COLO668 (cell line): ENCODE results near the gene NEK9.
"Not testable (repeated sequence)": the region's sequence is repeated elsewhere in the genome, so short reads cannot be mapped to it uniquely, and the experiment has no call there.

ENCODE experiments used
- DNase-seq: peaks from one replicate; lab custom pipeline; 2025; ENCODE audit not compliant: unreplicated experiment; lab: John Stamatoyannopoulos, UW

The NEK9 gene

DNA sequence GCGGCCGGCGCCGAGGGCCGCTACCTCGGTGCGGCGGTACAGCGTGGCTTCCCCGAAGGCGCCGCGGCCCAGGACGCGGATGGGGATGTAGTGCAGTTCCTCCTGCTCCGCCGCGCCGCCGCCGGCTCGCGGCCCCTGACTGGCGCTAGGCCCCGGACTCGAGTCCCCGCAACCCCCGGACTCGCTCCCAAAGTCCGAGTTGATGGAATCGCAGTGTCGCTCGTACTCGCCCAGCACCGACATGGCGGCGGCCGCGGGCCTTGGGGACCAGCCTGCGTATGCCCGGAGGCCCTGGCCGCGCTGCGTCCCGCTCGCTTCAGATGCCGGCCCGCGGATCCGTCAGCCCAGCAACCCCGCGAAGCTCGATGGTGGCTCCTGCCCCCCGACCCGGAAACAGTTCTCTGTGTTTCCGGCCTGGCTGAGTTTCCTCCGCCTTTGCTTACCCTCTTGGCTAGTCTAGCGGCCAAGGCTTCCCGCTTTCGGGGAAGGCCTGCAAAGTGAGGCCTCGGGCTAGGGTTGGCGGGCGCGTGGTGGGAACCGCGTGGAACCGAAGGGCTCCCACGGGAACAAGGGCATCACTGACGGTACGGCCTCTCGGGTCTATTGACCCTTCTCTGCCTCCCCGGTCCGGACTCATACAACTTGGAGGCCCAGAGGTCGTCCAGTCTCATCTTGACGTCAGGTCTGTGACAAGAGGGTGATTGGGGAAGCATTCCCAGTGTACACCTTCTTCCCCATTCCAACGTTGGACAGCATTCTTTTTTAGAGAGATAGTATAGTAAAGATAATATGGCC, at the start of gene NEK9:
Gene NEK9, minus strand, starts transcription at position 370 of the 795 bp plus-strand sequence. Its CDS starts 127 bp downstream, at position 243.
- peak; percentile 91 for DNase-seq

DNA sequence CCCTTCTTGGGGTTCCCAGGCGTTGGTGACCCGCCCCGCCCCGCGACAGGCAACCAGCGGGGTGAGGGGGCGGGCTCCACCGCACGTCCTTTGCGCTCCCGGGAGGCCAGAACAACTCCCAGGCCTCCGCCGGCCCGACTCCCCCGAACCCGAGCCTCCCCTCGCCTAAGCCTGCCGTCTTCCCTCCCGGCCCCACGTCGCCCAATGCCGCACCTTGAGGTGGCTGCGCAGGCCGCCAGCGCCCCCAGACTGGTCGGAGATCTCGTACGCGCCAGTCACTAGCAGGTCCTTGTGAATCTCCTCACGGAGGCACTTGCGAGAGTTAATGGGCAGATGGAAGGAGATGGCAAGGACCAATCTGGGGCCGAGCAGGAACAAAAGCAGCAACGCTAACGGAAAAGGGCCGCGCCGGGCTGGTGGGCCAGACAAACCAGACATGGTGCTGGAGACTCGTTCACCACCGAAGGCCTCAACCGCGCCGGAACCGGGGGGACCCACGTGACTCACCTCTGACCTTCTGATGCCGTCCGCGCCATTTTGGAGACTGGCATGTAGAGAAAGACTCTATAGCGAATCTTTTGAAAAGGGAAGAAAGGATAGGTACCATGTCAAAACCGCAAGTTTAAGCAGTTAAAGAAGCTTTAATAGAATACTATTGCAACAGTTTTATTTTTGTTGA, 49.4 kb upstream of the NEK9 start, which contains the start of gene TMED10:
Gene TMED10, minus strand, starts transcription at position 471 of the 679 bp plus-strand sequence. Its CDS starts 33 bp downstream, at position 438.
- peak; percentile 94 for DNase-seq

DNA sequence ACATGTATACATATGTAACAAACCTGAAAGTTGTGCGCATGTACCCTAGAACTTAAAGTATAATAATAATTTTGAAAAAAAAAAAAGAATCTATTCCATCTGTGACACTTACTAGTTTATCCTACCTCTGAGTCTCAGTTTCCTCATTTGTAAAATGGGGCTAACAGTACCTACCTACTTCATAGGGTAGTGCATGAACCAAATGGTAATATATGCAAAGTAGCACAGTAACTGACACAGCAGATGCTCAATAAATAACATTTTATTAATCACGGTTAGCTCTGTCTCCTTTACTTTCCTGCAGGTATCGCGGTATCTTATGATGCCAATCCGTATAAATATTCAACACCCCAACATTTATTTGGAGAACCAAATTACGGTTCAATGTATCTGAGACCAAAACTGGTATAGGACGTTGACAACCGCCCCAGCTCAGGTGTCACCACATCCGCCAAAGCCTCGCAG, 48.9 kb upstream of the NEK9 start:
- DNase-seq, result no peak

DNA sequence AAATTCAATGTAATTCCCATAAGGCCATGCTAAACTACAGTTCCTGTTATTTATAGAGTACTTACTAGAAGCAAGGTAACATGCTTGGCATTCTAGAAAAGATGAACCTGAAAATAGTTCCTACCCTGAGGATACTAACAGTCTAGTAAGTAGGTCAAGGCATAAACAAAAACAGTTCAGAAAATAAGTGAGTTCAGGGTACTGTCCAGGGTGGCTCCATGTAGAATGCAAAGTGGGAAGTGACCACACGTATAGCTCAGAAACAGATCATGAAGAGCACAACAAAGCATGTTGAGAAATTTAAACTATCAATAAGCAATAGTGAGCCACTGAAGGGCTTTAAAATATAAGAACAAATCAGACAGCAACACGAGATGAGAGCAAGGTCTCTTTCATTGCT, 47.2 kb upstream of the NEK9 start:
- DNase-seq, result no peak

DNA sequence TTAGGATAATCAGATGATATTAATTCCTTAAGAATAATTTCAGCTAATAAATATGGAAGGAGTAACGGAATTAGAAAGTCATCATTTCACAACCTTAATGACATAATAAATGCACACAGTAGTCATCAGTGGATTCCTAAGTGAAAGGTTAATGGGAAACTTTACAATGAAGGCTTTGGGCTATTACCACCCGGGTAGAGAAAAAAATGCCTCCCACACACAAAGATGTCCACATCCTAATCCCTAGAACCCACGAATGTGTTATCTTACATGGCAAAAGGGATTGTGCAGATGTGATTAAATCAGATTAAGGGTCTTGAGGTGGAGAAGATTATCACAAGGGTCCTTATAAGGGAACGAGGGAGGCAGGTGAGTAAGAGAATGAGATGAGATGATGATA, 43.9 kb upstream of the NEK9 start:
- no peak for DNase-seq

DNA sequence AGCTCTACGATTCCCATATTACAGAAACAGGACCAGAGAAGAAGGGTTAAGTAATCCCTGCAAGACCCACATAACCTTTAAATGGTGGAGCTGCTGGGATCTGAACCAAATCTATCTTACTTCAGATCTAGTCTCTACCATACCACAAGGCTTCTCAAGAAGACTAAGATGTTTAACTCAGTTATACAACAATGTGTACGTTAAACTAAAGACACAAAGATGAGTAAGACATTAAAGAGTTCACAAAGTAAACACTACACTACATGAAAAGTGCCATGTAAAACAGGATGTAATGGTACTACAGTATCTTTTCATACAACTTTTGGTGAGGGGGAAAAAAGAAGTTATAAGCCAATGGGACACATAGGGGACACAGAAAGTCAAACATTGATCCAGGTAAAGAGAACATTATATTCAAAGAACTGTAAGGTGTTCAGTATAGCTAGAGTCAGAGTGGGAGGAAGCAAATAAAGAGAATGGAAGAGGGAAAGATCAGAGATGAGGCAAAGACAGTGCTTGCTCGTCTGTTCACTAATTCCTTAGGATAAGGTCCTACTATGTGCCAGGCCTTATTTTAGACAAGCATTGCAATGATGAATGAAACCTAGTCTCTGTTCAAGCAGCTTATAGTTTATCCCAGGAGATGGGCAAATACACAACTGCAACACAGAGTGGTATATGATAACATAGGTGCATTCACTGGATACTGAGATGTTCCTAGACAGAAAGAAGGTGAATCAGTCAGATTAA, 41.9 kb upstream of the NEK9 start:
- no peak for DNase-seq

DNA sequence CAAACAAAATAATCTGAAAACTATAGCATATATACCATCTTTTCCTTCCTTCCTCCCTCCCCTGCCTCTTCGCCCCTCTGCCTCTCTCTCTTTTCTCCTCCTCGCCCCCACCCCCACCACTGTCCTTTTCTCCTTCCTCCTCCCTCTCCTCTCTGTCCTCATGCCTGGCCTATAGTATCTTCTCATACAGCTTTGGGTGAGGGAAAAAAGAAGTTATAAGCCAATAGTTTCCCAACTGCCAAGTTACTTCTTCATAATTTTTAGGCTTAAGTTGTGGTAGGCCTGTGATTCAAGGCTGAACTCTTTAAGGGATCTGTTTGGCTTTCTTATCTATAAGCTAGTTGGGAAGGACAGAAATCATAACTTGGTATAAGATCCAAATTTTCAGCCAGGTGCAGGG, 40.5 kb upstream of the NEK9 start:
- DNase-seq, result no peak

DNA sequence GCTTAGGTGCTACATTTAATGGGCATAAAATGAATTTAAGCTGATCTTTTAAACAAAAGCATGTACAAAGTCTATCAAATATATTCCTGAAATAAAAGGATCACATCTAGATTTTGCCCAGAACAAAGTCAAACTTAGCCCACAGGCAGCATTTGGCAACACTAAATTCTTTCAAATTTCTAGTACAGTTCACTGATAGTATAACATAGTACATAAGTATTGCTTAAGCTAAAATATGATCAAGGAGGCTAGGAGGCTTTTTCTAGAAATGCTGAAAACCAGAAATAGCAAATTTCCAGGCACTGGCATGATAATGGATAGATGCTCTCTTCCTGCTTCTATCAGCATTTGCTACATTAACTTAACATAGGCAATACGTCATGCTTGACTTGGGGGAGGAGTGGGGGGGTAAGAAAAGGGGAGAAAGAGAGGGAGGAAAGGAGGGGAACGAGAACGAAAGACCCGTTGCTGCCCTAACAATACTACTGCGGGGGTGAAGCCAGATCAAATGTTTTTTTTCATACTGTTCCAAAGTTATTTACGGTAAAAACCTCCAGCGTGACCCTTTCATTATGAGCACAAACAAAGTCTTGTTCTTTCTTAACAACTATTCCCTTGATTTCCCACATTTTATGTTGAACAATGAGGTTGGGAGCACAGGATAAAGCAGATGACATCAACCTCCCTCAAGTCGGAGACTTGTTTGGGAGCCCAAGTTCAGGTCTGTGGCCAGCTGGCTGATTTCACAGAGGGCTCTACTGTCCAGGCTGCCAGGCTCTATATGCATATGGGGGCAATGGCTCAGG, 38.9 kb upstream of the NEK9 start:
- DNase-seq, result no peak

DNA sequence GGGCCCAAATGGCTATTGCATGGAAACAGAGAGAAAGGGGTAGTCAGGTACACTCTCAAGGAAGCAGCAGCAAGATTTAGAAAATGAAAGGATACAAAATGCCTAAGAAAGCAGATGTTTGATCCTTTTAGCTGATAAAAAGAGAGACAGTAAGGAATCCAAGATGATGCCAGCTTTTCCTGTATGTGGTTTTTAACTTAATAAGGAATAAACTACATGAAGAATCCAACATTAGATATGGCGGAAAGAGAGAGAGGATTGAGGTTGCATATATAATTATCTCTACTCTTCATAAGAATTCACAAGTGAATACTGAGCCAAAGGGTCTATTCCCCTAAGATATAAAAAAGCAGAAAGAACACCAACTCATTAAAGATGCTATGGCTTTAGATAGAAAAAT, 38.0 kb upstream of the NEK9 start:
- DNase-seq, result no peak

DNA sequence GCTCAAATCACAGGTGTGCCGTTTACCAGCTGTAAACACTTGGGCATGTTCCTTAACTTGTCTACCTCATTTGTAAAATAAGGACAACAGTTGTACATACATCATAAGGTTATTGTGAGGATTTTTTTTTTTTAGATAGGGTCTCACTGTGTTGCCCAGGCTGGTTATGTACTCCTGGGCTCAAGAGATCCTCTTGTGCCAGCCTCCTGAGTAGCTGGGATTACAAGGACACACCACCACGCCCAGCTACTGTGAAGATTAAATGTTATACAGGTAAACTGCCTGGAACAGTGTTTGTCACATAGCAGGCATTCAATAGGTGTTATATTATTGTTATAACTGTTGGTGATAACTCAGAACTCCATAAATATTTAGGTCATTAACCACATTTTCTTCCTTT, 36.8 kb upstream of the NEK9 start:
- DNase-seq, result no peak

DNA sequence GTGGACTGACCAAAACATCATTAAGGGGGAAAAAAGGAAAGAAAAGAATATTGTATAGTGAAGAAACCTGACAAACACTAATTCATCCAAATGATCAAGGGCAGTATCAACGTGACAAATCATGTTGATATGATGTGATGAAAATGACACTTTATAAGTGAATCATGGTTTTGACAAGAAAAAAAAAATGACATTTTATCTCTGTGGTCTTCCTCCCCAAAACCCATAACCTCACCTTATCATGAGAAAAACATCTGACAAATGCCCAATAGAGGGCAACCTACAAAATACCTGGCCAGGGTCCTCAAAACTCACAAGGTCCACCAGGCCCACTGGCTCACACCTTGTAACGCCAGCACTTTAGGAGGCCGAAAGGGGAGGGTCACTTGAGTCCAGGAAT, 35.8 kb upstream of the NEK9 start:
- DNase-seq, result no peak

DNA sequence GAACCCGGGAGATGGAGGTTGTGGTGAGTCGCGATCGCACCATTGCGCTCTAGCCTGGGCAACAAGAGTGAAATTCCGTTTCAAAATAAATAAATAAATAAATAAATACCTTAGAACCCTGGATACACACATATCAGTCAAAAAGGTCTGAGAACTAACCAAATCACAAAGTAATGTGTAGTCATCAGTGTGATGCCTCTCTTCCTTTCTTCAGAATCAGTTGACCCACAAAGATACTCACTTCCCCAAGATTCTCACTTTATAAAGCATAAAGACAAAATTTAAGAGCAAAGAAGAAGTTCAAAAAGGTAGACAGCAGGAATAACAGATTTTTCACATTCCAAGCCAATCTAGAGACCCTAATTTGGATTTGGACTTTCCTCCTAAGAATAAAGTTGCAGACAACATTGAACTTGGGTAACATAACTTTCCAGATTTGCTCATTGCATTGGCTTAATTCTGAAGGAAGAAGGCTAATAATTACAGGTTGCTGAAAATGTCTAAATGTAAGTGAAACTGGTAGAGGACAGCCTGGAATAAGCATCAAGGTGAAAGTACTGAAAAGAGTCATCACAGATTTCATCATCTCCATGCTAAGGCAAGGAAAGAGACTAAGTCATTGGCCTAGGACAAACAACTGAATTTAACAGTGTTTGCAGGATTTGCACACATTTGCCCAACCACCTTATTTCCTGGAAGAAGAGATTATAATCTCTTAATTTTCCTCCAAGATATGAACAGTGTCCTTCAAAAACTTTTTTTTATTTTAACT, 32.2 kb upstream of the NEK9 start:
- DNase-seq, result no peak

DNA sequence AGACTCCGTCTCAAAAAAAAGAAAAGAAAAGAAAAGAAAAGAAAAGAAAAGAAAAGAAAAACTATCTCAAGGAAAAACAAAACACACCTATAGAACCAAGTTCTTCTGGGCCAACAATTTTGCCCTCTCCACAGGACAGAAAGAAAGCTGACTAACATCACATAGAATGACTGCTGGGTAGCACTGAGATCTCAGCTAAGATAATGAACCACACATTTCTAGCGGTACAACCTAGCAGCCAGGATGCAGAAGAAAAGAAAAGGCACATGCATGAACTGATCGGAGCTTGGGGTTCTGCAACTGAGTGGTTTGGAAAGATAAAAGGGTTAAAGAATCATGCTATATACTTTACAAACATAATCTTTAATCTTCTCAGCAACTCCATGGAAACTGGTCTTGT, 30.1 kb upstream of the NEK9 start:
- DNase-seq, result no peak

DNA sequence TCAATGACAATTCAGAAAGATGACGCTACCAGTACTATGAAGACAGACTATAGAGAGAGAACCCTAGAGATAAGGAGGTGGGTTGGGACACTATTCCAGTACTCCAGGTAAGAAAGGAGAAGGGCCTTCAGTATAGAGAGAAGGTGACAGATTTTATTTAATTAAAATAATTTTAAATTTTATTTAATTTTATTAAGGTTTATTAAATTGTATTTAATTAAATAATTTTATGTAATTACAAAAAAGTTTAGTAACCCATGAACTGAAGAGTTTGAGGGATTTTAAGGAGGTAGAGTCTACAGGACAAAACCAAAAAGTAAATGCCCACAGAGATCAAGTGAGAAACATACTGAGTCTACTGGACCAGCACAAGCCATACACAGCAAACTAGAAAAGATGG, 29.3 kb upstream of the NEK9 start:
- DNase-seq, result no peak

DNA sequence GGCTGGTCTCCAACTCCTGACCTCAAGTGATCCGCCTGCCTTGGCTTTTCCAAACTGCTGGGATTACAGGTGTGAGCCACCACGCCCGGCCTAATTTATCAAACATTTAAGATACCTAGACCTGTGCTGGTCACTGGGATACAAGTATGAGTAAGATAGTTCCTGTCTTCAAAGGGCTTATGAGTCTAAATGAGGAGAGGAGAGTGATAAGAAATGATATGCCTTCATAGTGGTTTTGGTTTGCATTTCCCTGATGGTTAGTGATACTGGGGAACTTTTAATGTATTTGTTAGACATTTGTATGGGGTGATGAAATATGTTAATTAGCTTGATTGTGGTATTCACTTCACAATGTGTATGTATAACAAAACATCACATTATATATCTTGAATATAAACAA, 28.3 kb upstream of the NEK9 start:
- no peak for DNase-seq

DNA sequence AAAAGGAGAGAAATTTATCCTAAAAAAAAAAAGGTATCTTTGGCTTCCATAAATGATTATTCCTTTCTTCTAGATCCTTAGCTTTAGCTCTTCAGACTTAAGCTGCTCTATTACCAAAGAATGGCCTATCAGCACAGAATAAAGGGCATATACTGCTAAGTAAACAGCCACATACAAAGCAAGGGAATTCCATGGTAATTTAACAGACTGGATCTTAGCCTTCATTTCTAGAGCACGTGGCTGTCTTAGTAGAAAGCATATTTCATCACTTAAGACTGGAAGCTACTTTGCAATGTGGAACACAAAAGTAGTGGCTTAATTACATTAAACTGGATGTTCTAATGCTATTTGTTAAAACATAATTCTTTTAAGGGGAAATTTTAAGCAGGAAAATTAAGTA, 26.4 kb upstream of the NEK9 start:
- DNase-seq, result no peak

DNA sequence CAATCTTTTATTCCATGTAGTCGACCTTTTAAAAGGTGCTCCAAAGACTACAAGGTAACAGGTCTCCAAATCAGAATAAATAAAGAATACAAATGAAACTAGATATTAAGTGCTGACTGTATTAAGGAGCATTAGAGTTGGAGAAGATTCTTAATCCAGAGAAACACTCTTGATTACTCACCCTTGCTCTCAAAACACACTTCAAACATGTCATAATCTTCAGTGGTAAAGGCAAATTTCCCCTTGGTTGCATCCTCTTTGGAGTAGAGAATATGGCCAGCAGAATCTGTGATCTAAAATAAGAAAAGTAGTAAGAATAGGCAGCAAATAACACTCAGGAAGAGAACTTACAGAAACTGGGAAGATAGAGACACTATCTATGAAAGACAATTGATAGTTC, 25.0 kb upstream of the NEK9 start:
- DNase-seq, result no peak

DNA sequence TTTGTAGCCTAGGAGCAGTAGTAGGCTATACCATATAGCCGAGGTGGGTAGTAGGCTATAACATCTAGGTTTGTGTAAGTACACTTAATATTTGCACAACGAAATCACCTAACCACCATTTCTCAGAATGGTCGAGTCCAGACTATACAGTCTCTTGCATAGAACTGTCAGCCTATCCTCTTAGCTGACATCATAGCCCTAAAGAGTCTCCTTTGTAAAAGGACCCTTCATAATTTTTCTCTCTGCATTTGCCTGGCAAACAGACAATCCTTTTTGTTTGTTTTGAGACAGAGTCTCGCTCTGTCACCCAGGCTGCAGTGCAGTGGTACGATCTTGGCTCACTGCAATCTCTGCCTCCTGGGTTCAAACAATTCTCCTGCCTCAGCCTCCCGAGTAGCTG, 23.8 kb upstream of the NEK9 start:
- not testable (repeated sequence) for DNase-seq

DNA sequence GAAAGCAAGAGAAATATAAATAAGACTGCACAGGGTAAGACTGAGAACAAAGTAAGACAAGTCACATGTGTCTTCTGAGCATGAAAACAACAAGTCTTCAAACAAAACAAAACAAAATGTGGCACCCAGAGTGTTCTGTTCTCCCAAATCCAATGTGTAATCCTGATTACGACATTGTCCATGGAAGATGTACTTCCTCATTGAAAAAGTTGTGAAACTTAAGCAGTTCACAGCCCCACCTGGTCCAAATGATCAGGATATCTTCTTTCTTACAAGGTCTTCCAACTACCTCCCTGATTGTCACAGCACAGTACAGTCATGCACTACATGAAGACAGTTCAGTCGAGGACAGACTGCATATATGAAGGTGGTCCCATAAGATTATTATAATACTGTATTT, 23.3 kb upstream of the NEK9 start:
- DNase-seq, result no peak

DNA sequence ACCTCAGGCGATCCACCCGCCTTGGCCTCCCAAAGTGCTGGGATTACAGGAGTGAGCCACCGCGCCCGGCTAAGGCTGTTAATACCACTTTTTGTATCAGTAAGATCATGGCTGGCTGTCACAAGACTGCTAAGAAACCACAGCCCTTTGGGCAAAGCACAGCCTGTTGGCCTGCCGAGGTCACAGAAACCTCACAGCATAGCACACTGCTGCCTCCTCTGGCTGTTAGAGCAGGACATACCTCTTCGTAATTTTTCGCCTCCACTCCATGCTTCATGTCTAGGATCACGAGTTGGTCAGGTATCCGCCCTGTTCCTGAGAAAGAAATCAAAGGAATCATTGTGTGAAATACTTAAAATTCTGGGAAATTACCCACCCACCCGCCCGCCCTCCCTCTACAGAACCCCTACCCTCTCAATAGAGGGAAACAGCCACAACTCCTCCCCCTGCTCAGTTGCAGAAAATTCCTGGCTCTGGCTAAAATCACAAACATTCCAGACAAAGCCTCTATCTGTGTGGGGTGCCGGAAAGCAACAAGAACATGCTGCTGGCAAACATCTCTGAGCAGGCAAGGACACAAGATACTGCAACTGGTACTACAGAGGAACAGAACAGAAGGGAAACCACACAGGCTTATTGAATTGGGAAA, 20.7 kb upstream of the NEK9 start:
- no peak for DNase-seq
